Stimulated activated naive CD8-positive, alpha-beta T cell treated with anti-CD3 and anti-CD28 coated beads, Interleukin-15, Interleukin-2, amounts not matched to agents 100 ng/mL and 50 ng/mL, for 24 hours (primary cell): ENCODE measurements around the gene IL1RAPL1.
"Not testable (repeated sequence)": the region's sequence is repeated elsewhere in the genome, so short reads cannot be mapped to it uniquely, and the experiment has no call there.

ENCODE experiments used
- H3K27ac Mint-ChIP-seq: one replicate; pipeline ENCODE4 v1.8.0; 2021; ENCODE audit warnings: mild to moderate bottlenecking, mixed read lengths
- H3K27me3 Mint-ChIP-seq: one replicate; pipeline ENCODE4 v1.8.0; 2021; ENCODE audit warnings: mixed read lengths
- H3K36me3 Mint-ChIP-seq: one replicate; pipeline ENCODE4 v1.8.0; 2021; ENCODE audit warnings: low read depth, mixed read lengths
- H3K4me1 Mint-ChIP-seq: one replicate; pipeline ENCODE4 v1.8.0; 2021; ENCODE audit warnings: low read depth, mixed read lengths
- H3K4me3 Mint-ChIP-seq: one replicate; pipeline ENCODE4 v1.8.0; 2021; ENCODE audit warnings: mild to moderate bottlenecking, mixed read lengths
- H3K9me3 Mint-ChIP-seq: one replicate; pipeline ENCODE4 v1.8.0; 2021; ENCODE audit warnings: mixed read lengths

IL1RAPL1 gene

DNA sequence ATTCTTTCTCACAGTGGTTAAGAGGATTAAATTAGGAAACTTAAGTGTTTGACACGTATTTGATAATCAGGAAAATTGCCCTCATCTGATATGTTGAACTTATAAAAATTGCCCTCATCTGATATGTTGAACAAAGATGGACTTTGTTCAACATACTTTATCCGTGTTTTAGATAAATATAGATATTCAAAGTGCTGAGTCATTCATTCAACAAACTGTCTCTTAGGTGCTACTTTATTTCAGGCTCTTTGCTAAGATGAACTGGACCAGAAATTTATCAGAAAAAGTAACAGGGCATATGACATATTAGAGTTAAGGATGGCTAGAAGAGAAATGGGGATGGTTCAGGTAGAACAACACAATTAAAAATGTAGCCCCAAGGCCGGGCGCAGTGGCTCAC is 81.7 kb downstream of the IL1RAPL1 start:
- no peaks in the 10 kb centered on the region for H3K4me1 Mint-ChIP-seq
- no peaks in the 10 kb centered on the region for H3K36me3 Mint-ChIP-seq
- H3K27me3 Mint-ChIP-seq: no peaks in the 10 kb centered on the region

DNA sequence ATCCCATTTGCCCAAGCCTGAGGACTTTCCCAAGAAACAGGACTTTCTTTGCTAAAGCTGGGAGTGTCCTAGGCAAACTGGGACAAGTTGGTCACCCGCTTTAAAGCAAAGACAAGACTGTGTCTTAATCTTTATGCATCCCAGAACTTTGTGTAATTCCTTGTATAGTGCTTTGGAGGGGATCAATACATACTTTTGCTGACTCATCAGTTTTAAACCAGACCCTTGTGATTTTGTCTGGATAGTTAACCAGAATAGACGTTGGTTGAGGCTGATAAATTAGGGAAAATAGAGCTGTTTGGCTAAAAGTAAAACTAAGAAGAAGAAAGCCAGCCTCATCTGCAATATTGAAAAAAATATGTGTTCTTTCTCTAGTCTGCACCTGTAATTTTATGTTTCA is 82.8 kb downstream of the IL1RAPL1 start:
- H3K4me3 Mint-ChIP-seq: no peak overlapping the region
- no peaks in the 10 kb centered on the region for H3K4me1 Mint-ChIP-seq
- no peaks in the 10 kb centered on the region for H3K9me3 Mint-ChIP-seq
- no peak overlapping the region for H3K27ac Mint-ChIP-seq
- no peaks in the 10 kb centered on the region for H3K36me3 Mint-ChIP-seq
- H3K27me3 Mint-ChIP-seq: no peaks in the 10 kb centered on the region

More for the DNA sequence above, 81.7 kb downstream of the IL1RAPL1 start:
- H3K9me3 Mint-ChIP-seq: no peaks in the 10 kb centered on the region
- H3K4me3 Mint-ChIP-seq: no peak overlapping the region
- H3K27ac Mint-ChIP-seq: no peak overlapping the region

DNA sequence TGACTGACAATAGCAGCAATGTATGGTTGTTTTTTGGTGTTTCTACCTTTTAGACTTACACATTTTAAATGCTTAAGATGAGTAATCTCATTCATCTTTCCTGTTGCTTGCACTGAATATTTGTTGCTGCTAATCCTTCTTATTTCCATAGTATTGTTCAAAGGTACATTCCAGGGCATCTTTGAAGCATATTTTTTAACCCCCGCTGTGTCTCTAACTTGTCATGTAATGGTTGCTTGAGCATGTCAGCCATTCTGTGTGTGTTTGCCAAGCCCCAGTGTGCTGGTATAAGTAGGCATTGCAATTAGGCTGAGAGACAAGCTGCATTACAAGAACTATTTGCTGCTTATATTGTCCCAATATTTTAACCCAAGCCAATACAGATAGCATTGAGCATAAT is 87.9 kb downstream of the IL1RAPL1 start:
- no peaks in the 10 kb centered on the region for H3K9me3 Mint-ChIP-seq
- no peaks in the 10 kb centered on the region for H3K36me3 Mint-ChIP-seq
- H3K4me1 Mint-ChIP-seq: no peaks in the 10 kb centered on the region
- no peak overlapping the region for H3K4me3 Mint-ChIP-seq
- no peaks in the 10 kb centered on the region for H3K27me3 Mint-ChIP-seq
- no peak overlapping the region for H3K27ac Mint-ChIP-seq

DNA sequence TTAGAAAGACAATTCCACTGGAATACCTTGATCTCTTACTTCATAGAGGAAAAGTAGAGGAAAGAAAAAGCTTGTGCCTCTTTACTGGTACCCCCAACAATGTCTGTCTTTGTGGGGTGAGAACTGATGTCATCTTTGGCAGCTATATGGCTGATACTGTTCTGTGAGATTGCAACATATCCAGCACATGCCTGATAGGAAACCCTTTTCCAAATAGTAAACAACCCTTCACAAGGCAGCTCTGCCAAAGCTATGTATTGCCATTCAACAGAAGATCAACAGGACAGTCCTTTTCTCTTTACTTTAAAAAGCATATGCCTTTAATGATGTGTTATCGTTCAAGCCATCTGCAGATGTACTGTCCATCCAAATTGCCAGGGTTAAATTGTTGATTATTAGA is 105.9 kb downstream of the IL1RAPL1 start:
- H3K27me3 Mint-ChIP-seq: no peaks in the 10 kb centered on the region
- H3K36me3 Mint-ChIP-seq: no peaks in the 10 kb centered on the region
- H3K4me1 Mint-ChIP-seq: no peaks in the 10 kb centered on the region
- no peaks in the 10 kb centered on the region for H3K9me3 Mint-ChIP-seq
- H3K27ac Mint-ChIP-seq: no peak overlapping the region
- no peak overlapping the region for H3K4me3 Mint-ChIP-seq

DNA sequence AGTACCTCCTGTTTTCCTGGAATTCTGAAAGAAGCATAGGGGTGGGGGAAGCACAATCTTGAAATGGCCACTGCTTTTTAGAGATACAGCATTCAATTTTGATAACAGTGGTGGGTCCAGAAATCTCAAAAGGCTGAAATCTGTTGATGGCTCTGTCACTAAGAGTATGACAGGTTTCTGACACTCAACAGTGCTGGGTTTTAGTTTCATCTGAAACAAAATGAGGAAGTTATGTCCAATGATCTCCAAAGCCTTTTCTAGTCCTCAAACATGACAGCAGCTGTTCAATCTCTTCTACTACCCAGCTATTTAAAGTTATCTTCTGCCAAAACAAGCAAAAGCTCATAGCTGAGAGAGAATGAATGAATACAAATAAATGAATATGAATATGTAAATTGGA is 110.5 kb downstream of the IL1RAPL1 start:
- H3K4me1 Mint-ChIP-seq: no peaks in the 10 kb centered on the region
- H3K27ac Mint-ChIP-seq: no peak overlapping the region
- no peaks in the 10 kb centered on the region for H3K36me3 Mint-ChIP-seq
- no peak overlapping the region for H3K4me3 Mint-ChIP-seq
- H3K9me3 Mint-ChIP-seq: no peaks in the 10 kb centered on the region
- no peaks in the 10 kb centered on the region for H3K27me3 Mint-ChIP-seq

DNA sequence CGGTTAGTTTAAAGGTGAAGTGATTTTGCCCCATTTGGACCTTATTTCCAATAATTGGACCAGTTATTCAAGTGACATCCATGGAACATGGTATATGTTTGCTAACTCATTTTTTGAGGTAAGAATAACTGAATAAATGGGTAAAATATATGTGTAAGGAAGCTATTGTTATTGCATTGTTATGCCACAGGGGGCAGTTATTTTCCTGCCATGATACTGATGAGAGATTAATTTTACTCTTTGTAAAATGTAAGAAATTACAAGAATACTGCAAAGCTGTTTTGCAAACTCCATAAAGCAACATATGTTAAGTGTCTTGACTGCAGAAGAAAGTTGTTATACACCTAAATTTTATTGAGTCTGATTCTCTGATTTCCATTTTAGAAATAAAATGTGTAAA is 114.0 kb downstream of the IL1RAPL1 start:
- Mint-ChIP-seq H3K4me3 (no peak overlapping the region), H3K27me3 (no peaks in the 10 kb centered on the region), H3K4me1 (no peaks in the 10 kb centered on the region), H3K27ac (no peak overlapping the region), H3K36me3 (no peaks in the 10 kb centered on the region), H3K9me3 (peaks cover 4% of the 10 kb centered on the region)

DNA sequence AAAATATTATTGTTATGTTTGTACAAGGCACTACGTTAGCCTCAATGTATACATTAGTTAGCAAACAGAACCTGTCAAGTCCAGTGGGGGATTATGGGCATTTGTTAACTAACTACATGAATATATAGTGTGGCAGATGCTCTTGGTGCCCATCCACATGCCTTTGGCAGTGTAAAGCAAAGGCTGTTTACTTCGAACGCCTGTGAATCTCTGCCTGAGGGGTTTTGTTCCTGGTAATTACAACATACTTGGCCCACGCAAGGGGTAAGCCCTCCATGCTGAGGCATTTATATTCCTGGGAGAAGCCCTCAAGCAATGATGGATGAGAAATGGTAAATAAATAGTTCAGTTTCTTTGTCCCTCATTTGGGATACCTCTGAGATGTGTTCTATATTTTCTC is 119.7 kb downstream of the IL1RAPL1 start:
- no peaks in the 10 kb centered on the region for H3K27me3 Mint-ChIP-seq
- no peak overlapping the region for H3K27ac Mint-ChIP-seq

DNA sequence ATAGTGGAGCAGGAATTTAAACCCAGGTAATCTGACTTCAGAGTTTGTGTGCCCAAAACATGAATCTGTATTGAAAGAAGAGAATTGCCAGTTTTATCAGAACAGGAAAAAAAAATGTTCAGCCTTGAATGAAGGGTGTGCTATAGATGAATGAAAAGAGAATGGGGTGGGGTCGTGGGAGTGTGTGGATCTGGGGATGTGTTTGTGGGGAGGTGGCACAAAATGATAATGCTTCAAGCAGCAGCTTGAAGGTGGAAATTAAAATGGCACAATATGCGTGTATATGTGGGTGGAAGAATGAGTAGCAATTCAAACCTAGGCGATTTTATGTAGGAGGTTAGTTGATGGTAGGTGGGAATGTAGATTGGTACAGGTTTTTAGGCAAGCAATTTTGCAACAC is 122.2 kb downstream of the IL1RAPL1 start:
- Mint-ChIP-seq H3K36me3 (no peaks in the 10 kb centered on the region), H3K9me3 (peaks cover 2% of the 10 kb centered on the region), H3K27me3 (no peaks in the 10 kb centered on the region), H3K27ac (no peak overlapping the region), H3K4me1 (no peaks in the 10 kb centered on the region), H3K4me3 (no peak overlapping the region)

More for the DNA sequence above, 119.7 kb downstream of the IL1RAPL1 start:
- no peak overlapping the region for H3K4me3 Mint-ChIP-seq
- H3K4me1 Mint-ChIP-seq: no peaks in the 10 kb centered on the region
- H3K36me3 Mint-ChIP-seq: no peaks in the 10 kb centered on the region
- peaks cover 4% of the 10 kb centered on the region for H3K9me3 Mint-ChIP-seq

DNA sequence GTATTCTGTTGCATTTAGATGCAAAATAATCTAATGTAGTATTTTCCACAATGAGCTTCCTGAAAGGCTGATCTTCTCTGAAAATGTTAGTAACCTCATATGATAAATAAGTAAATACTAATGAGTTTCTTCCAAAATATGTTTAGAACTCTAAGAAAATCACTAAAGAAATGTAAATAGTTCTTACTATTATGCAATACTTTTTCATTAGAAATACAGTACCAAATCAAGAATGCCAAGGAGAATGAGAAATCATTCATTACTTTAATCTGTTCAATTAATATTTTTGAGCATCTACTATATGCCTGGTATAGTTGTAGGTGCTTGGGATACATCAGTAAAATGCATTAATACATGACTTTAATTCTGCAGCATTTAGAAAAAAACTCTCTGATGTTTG is 130.6 kb downstream of the IL1RAPL1 start:
- no peaks in the 10 kb centered on the region for H3K9me3 Mint-ChIP-seq
- H3K27me3 Mint-ChIP-seq: no peaks in the 10 kb centered on the region
- H3K4me1 Mint-ChIP-seq: no peaks in the 10 kb centered on the region
- H3K4me3 Mint-ChIP-seq: no peak overlapping the region
- H3K36me3 Mint-ChIP-seq: no peaks in the 10 kb centered on the region
- H3K27ac Mint-ChIP-seq: no peak overlapping the region

DNA sequence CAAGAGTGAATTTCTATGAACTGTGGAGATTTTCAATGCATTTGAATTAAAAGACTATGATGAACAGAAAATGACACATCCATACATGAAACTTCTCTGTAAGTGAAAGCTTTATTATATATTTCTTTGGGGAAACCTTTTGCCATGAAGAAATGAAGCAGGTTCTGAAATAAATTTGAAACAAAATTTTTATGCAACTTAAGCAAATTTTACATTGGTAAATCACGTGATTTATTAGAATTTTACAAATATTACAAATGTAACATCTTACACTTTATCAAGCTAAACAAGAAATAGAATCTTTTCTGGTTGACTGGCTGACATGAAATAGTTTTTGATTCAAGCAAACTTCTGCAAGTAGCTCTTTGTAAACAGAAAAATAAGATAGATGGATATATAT is 131.2 kb downstream of the IL1RAPL1 start:
- no peaks in the 10 kb centered on the region for H3K9me3 Mint-ChIP-seq
- H3K4me3 Mint-ChIP-seq: no peak overlapping the region
- no peaks in the 10 kb centered on the region for H3K36me3 Mint-ChIP-seq
- H3K4me1 Mint-ChIP-seq: no peaks in the 10 kb centered on the region
- no peaks in the 10 kb centered on the region for H3K27me3 Mint-ChIP-seq
- H3K27ac Mint-ChIP-seq: no peak overlapping the region

DNA sequence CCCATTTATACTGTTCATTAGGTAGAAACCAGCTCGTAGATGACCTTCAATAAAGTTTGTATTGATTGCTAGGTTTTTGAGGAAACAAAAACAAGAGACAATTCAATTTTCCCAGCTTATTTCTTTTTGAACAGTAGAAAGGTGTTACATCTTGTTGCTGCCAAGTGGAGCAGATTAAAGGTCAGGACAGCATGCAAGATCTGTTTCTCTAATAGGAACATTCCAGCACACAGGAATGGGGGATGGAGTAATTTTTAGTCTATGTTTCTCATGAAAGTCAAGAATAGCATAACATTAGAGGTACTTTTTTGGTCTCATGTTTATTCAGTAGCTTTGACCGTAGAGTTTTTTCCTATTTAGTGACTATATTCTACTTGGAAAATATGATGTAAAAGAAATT is 132.4 kb downstream of the IL1RAPL1 start:
- Mint-ChIP-seq H3K27me3 (no peaks in the 10 kb centered on the region), H3K4me1 (no peaks in the 10 kb centered on the region), H3K36me3 (no peaks in the 10 kb centered on the region), H3K27ac (no peak overlapping the region), H3K9me3 (no peaks in the 10 kb centered on the region), H3K4me3 (no peak overlapping the region)

DNA sequence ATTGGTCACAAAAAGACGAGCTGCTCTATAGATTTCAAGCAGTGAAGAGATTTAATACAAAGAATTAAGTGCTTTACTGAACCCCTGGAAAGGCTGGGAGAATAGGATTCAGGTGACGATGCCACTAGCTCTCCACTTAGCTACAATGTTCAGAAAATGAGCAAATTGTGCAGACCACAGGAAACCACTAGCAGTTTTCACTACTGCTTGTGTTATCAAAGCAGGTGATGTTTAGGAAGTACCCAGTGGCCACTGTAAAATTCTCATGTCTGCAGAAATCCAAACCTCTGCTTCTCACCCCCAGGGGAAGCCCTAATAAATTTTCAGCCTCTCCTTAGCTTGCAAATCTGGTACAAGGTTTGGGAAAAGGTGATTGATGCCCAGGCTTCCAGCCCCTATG is 165.1 kb downstream of the IL1RAPL1 start:
- no peaks in the 10 kb centered on the region for H3K4me1 Mint-ChIP-seq
- no peaks in the 10 kb centered on the region for H3K9me3 Mint-ChIP-seq
- H3K36me3 Mint-ChIP-seq: no peaks in the 10 kb centered on the region
- no peaks in the 10 kb centered on the region for H3K27me3 Mint-ChIP-seq
- no peak overlapping the region for H3K27ac Mint-ChIP-seq
- no peak overlapping the region for H3K4me3 Mint-ChIP-seq

DNA sequence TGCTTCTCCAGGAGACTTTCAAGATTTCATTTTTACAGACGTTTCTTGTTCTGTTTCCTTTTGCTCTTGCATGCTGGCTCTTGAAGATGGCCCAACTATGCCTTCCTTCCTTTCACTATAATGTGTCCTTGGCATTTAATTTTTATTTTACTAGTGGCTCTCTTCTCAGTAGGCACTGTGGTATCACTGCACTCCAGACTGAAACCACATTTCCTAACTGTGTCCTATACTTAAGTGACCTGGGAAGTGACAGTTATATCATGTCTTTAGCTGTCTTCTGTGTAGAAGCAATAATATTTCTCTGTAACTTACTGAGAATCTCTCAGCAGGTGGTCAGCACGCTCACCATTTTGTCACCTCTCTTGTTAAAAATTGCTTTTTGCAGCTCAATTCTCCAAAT is 168.9 kb downstream of the IL1RAPL1 start:
- no peaks in the 10 kb centered on the region for H3K9me3 Mint-ChIP-seq
- no peaks in the 10 kb centered on the region for H3K27me3 Mint-ChIP-seq
- H3K4me1 Mint-ChIP-seq: no peaks in the 10 kb centered on the region
- H3K4me3 Mint-ChIP-seq: no peak overlapping the region
- no peaks in the 10 kb centered on the region for H3K36me3 Mint-ChIP-seq
- H3K27ac Mint-ChIP-seq: no peak overlapping the region

DNA sequence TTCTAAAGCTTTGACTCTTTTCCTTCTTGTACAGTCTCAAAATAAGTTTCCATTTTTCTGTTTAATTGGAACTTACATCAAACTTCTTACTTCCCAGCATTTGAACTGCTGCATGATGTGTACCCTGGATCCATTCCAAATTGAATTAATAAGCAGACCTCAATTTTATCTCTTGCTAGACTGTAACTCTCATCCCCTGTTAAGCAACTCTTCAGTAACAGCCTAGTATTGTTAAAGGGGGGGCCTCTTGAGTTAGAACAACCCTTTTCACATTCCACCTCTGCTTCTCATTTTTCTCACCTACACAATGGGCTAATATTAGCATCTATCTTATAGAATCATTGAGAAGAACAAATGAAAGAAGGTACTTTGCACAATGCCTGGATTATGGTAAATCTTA is 169.4 kb downstream of the IL1RAPL1 start:
- Mint-ChIP-seq H3K4me3 (no peak overlapping the region), H3K36me3 (no peaks in the 10 kb centered on the region), H3K9me3 (no peaks in the 10 kb centered on the region), H3K27me3 (no peaks in the 10 kb centered on the region), H3K4me1 (no peaks in the 10 kb centered on the region), H3K27ac (no peak overlapping the region)

DNA sequence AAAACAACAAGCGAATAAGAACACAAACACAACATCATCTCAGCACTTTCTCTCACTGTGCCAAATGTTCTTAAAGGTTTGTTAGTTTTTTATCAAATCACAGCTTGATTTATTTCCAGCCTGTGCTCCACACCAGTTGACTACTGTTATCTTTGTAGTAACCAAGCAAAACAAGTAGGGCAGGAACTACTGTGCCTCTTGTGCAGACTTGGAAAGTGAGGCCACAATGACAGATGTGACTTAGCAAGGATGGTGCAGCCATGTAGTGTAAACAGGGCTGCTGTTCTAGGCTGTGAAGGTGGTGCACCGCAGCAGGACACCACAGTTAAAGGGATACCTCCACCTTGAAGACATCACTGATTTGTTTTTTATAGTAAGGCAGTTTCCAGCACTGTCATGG is 170.0 kb downstream of the IL1RAPL1 start:
- no peaks in the 10 kb centered on the region for H3K4me1 Mint-ChIP-seq
- no peaks in the 10 kb centered on the region for H3K9me3 Mint-ChIP-seq
- H3K36me3 Mint-ChIP-seq: no peaks in the 10 kb centered on the region
- no peaks in the 10 kb centered on the region for H3K27me3 Mint-ChIP-seq
- H3K4me3 Mint-ChIP-seq: no peak overlapping the region
- H3K27ac Mint-ChIP-seq: no peak overlapping the region

DNA sequence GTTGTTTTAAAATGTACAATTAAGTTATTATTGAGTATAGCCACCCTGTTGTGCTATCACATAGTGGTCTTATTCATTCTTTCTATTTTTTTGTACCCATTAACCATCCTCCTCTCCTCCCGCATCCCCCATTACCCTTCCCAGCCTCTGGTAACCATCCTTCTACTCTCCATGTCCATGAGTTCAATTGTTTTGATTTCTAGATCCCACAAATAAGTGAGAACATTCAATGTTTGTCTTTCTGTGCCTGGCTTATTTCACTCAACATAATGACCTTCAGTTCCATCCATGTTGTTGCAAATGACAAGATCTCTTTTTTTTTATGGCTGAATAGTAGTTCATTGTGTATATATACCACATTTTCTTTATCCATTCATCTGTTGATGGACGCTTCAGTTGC is 179.3 kb downstream of the IL1RAPL1 start:
- H3K27ac Mint-ChIP-seq, H3K4me1 Mint-ChIP-seq, H3K36me3 Mint-ChIP-seq, H3K9me3 Mint-ChIP-seq, H3K4me3 Mint-ChIP-seq, H3K27me3 Mint-ChIP-seq: not testable (repeated sequence)

DNA sequence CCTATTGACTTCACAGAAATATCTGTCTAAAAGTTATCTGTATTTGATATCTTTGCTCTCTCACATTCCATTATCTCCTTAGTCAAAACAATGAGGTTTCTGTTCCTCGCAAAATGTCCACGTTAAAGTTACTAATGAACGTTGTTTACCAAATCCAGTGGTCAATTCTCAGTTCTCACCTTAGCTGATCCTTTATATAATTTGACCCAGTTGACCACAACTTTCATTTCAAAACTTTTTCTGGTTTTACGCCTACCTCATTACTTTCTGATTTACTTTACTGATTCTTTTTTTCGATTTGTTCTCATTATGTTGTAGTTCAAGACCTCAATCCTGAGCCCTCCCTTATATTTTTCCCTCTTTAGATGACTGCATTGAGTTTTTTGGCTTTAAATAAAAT is 186.6 kb downstream of the IL1RAPL1 start:
- Mint-ChIP-seq H3K4me1 (no peaks in the 10 kb centered on the region), H3K36me3 (no peaks in the 10 kb centered on the region), H3K9me3 (no peaks in the 10 kb centered on the region), H3K27ac (no peak overlapping the region), H3K4me3 (no peak overlapping the region), H3K27me3 (no peaks in the 10 kb centered on the region)
